GM12878 (cell line): ENCODE results near the gene SSTR4. TPM values are rescaled to one million over a fixed set of nuclear protein-coding genes. Genes with fewer than 3 reads are reported as not detected.
"Not testable (repeated sequence)": the region's sequence is repeated elsewhere in the genome, so short reads cannot be mapped to it uniquely, and the experiment has no call there.

Experiments
- ATAC-seq: fragments of 200-7000 bp; cut with Tn5 transposase; 3 replicates; pipeline ENCODE4 v1.9.1; 2020; ENCODE audit warnings: mild to moderate bottlenecking, moderate library complexity
- BruUV-seq: library from RNA; stranded (reverse); fragments of 400-500 nt; replicated peaks from 2 replicates; lab custom pipeline; 2021; lab: Mats Ljungman, UMichigan
- CTCF ChIA-PET: fragments of 300-600 bp; sonication (Branson Sonifier 250); formaldehyde crosslinking; extraction: SDS; loops from one replicate; lab custom pipeline; 2021; ENCODE audit warnings: inconsistent platforms; lab: Yijun Ruan, JAX
- POLR2A ChIA-PET: fragments of 350-600 bp; formaldehyde crosslinking; extraction: SDS; loops from one replicate; lab custom pipeline; 2021; ENCODE audit warnings: inconsistent platforms; lab: Charles Lee
- RAD21 ChIA-PET: fragments of 300-600 bp; sonication (Branson Sonifier 250); formaldehyde crosslinking; loops from one replicate; lab custom pipeline; 2023; ENCODE audit warnings: antibody characterized with exemption; ENCODE audit not compliant: unreplicated experiment; lab: Charles Lee
- SMC1A ChIA-PET: fragments of 300-600 bp; sonication (Branson Sonifier 250); formaldehyde crosslinking; loops from one replicate; lab custom pipeline; 2023; ENCODE audit not compliant: unreplicated experiment, uncharacterized antibody; lab: Charles Lee
- DNase-seq: peaks from one replicate; pipeline ENCODE4 v3.0.0-alpha.2; 2011; ENCODE audit warnings: low read depth, low spot score
- FAIRE-seq: peaks from 3 replicates; lab custom pipeline; 2011; peaks lifted over from hg19 to GRCh38; lab: Jason Lieb, UNC
- H2AFZ ChIP-seq: 2 replicates; pipeline ENCODE4 v1.6.0; 2011; ENCODE audit warnings: low read depth, low read length, control low read depth; ENCODE audit not compliant: control insufficient read depth
- H3K27ac ChIP-seq: 2 replicates; pipeline ENCODE4 v1.5.1; 2011; ENCODE audit warnings: control low read depth; ENCODE audit not compliant: control insufficient read depth, insufficient read depth
- H3K27me3 ChIP-seq, 2 experiments: replicated peaks in 1 of 2; 2 replicates each; pipeline versions ENCODE4 v1.6.0 to v1.6.1; 2011; ENCODE audit warnings: low read length in 1 of 2; ENCODE audit not compliant: control insufficient read depth in 2 of 2, insufficient read depth in 2 of 2
- H3K36me3 ChIP-seq, 2 experiments: 2 replicates each; pipeline ENCODE4 v1.5.1; 2011; ENCODE audit warnings: low read length in 1 of 2; ENCODE audit not compliant: control insufficient read depth in 2 of 2, insufficient read depth in 2 of 2
- H3K4me1 ChIP-seq: 2 replicates; pipeline ENCODE4 v1.6.1; 2011; ENCODE audit warnings: mild to moderate bottlenecking, low read length, moderate library complexity, mixed read lengths; ENCODE audit not compliant: control insufficient read depth, insufficient read depth
- H3K4me2 ChIP-seq: 2 replicates; pipeline ENCODE4 v1.6.0; 2011; ENCODE audit warnings: control low read depth; ENCODE audit not compliant: control insufficient read depth, insufficient read depth
- H3K4me3 ChIP-seq: fragments of 200-600 bp; sonication (generic); 2 replicates; pipeline ENCODE4 v1.5.1; 2016
- H3K79me2 ChIP-seq: 2 replicates; pipeline ENCODE4 v1.6.0; 2011; ENCODE audit warnings: low read length; ENCODE audit not compliant: control insufficient read depth, insufficient read depth
- H3K9ac ChIP-seq: 2 replicates; pipeline ENCODE4 v1.8.0; 2011; ENCODE audit warnings: low read length, control low read depth, mixed read lengths; ENCODE audit not compliant: control insufficient read depth, insufficient read depth
- H3K9me3 ChIP-seq: replicated peaks from 3 replicates; pipeline ENCODE4 v1.5.1; 2011; ENCODE audit warnings: mild to moderate bottlenecking, low read length; ENCODE audit not compliant: control insufficient read depth, insufficient read depth
- H4K20me1 ChIP-seq: 2 replicates; pipeline ENCODE4 v1.6.0; 2011; ENCODE audit not compliant: control insufficient read depth, insufficient read depth
- ATF2 ChIP-seq: IDR thresholded peaks from 2 replicates; pipeline ENCODE4 v1.6.1; 2012; ENCODE audit warnings: low read length, inconsistent platforms
- BMI1 ChIP-seq: fragments of 450-650 bp; IDR thresholded peaks from 2 replicates; pipeline ENCODE4 v1.6.1; 2016; ENCODE audit warnings: mild to moderate bottlenecking, moderate library complexity, borderline replicate concordance
- BRCA1 ChIP-seq: IDR thresholded peaks from 2 replicates; pipeline ENCODE4 v1.6.1; 2011; ENCODE audit warnings: low read depth, low read length, improper control_type of control experiment
- CBX5 ChIP-seq: sonication (generic); IDR thresholded peaks from 2 replicates; pipeline ENCODE4 v1.6.1; 2016; ENCODE audit warnings: low read depth, moderate library complexity, mild to moderate bottlenecking, inconsistent platforms
- MTA3 ChIP-seq: IDR thresholded peaks from 2 replicates; pipeline ENCODE4 v1.6.1; 2012; ENCODE audit warnings: low read length, inconsistent platforms, borderline replicate concordance
- NFXL1 ChIP-seq: fragments of 450-650 bp; IDR thresholded peaks from 2 replicates; pipeline ENCODE4 v1.6.1; 2017; ENCODE audit warnings: antibody characterized with exemption, mild to moderate bottlenecking, borderline replicate concordance
- NFYB ChIP-seq: IDR thresholded peaks from 2 replicates; pipeline ENCODE4 v1.6.1; 2011; ENCODE audit warnings: low read depth, mild to moderate bottlenecking, low read length, improper control_type of control experiment, moderate library complexity; ENCODE audit not compliant: insufficient read depth
- REST ChIP-seq: IDR thresholded peaks from 2 replicates; pipeline ENCODE4 v1.6.1; 2012; ENCODE audit warnings: mild to moderate bottlenecking, low read depth, low read length
- WGBS: methylation state at CpG from one replicate; pipeline ENCODE4 v1.1.6; 2016; ENCODE audit warnings: low lambda C conversion rate; ENCODE audit not compliant: insufficient replicate concordance, insufficient coverage; ENCODE audit errors: missing lambda C conversion rate; 5-methylcytosine and 5-hydroxymethylcytosine counted together
- in situ Hi-C: fragments of 300-500 bp; cut with MboI; formaldehyde crosslinking; loops from 9 replicates; pipeline ENCODE4 v1.14.3; 2018; ENCODE audit warnings: mixed read lengths
- intact Hi-C: fragments of 100-400 bp; cut with micrococcal nuclease; formaldehyde crosslinking; loops from one replicate; pipeline ENCODE4 v1.14.2; 2022; ENCODE audit not compliant: unreplicated experiment
- polyA plus RNA-seq, 11 experiments: library from polyadenylated mRNA; depleted of rRNA in 4 of 11; unstranded in 6 of 11; stranded (reverse) in 5 of 11; fragments of >200 nt; fragmentation: Nextera tagmentation in 4 of 11; fragmentation: Illumina TruSeq in 1 of 11; extraction: Ambion mirVana in 4 of 11; extraction: Trizol in 1 of 11; gene quantifications; 1 replicate in 1 of 11; 2 replicates in 10 of 11; pipeline versions ENCODE4 v1.2.1 to v1.2.3, GENCODE V29; 2011 to 2016; ENCODE audit warnings: inconsistent platforms in 2 of 11, missing spikeins in 2 of 11, low read depth in 1 of 11
- total RNA-seq, 4 experiments: library from RNA; depleted of rRNA in 3 of 4; stranded (reverse); fragments of >200 nt in 3 of 4; fragmentation: Illumina TruSeq in 1 of 4; extraction: Trizol in 1 of 4; gene quantifications; 2 replicates each; pipeline versions ENCODE4 v1.2.1 to v1.2.3, GENCODE V29; 2013 to 2021

SSTR4 gene
- total and polyA plus RNA-seq, 10 of the 15 experiments (the other 5 are each of a cell fraction or from before 2014, with no cell fraction given), result not detected

DNA sequence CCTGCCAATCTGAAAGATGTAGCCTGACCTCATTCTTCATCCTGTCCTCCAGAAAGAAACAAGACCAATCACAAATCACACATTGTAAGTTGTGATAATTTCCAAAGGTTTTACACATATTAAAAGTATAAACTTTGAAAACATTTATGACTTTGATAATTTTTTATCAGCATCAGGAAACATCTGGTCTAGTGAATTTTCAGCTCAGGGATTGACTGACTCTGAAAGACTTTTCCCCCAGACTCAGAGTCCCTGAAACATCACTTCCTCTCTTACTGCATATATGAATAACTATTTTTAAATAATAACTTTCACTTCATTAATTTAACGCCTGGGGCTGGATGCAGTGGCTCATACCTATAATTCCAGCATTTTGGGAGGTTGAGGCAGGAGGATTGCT lies 48.5 kb upstream of the SSTR4 start (continued):
- TF ChIP-seq ATF2 (no peak), REST (no peak), CBX5 (no peak), NFXL1 (no peak), BRCA1 (no peak), MTA3 (no peak), BMI1 (no peak), NFYB (no peak)
- TF ChIP-seq, all 136 proteins: peak for 0

DNA sequence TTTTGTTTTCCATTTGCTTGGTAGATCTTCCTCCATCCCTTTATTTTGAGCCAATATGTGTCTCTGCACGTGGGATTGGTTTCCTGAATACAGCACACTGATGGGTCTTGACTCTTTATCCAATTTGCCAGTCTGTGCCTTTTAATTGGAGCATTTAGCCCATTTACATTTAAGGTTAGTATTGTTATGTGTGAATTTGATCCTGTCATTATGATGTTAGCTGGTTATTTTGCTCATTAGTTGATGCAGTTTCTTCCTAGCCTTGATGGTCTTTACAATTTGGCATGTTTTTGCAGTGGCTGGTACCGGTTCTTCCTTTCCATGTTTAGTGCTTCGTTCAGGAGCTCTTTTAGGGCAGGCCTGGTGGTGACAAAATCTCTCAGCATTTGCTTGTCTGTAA lies 43.7 kb upstream of the SSTR4 start:
- H3K27me3 ChIP-seq, in situ Hi-C loops, H3K79me2 ChIP-seq, H4K20me1 ChIP-seq, BruUV-seq, H3K4me2 ChIP-seq, SMC1A ChIA-PET, H3K27ac ChIP-seq, intact Hi-C loops, H3K9me3 ChIP-seq, H2AFZ ChIP-seq, H3K9ac ChIP-seq, H3K36me3 ChIP-seq, ATAC-seq, RAD21 ChIA-PET, DNase-seq, POLR2A ChIA-PET, CTCF ChIA-PET, FAIRE-seq, H3K4me3 ChIP-seq, H3K4me1 ChIP-seq: not testable (repeated sequence)
- 17% methylated on average over 3 of the region's 3 CpGs for WGBS
